NK-92 treated with Interleukin-12 subunit alpha and Interleukin-12 subunit beta, amount 100 ng/mL, for 24 hours (cell line): Measurements from ENCODE around the gene NT5C2.
"Not testable (repeated sequence)": the region's sequence is repeated elsewhere in the genome, so short reads cannot be mapped to it uniquely, and the experiment has no call there.

ENCODE experiments used
- DNase-seq: peaks from one replicate; lab custom pipeline; 2025; lab: John Stamatoyannopoulos, UW

The NT5C2 gene

DNA sequence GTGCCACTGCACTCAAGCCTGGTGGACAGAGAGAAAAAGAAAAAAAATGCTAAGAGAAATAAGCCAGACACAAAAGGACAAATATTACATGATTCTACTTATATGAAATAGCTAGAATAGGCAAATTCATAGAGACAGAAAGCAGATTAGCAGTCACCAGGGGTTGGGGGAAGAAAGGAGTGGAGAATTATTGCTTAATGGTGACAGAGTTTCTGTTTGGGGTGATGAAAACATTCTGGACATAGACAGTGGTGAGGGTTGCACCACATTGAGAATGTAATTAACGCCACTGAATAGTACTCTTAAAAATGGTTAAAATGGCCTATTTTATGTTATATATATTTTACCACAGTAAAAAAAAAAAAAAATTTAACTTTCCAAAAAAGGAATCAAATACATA lies 6.4 kb upstream of the NT5C2 start:
- DNase-seq: no peak

DNA sequence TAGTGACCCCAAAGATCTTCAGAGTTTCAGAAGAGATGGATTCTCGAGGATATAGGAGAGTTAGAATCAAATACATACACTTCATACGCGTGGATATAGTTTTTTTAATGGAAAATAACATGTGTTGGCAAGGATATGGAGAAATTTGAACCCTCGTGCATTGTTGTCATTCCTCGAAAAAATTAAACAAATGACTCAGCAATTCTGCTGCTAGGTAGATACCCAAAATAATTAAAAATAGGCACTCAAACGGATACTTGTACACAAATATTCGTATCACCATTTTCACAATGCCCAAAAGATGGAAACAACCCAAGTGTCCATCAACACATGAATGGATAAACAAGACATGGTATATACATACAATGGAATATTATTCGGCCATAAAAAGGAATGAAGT lies 5.6 kb upstream of the NT5C2 start:
- no peak for DNase-seq

DNA sequence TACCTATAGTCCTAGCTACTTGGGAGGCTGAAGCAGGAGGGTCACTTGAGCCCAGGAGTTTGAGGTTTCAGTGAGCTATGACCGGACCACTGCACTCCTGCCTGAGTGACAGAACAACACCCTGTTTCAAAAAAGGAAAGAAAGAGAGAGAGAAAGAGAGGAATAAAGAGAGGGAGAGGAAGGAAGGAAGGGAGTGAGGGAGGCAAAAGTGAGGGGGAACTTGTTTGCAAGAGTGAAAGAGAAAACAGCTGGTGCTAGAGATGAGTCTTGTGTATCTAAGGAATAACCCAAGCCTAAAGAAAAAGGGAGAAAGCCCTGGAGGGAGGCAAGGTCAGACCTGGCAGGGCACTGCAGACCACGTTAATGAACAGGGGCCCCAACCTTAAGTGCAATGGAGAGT lies 4.8 kb upstream of the NT5C2 start:
- DNase-seq: no peak

DNA sequence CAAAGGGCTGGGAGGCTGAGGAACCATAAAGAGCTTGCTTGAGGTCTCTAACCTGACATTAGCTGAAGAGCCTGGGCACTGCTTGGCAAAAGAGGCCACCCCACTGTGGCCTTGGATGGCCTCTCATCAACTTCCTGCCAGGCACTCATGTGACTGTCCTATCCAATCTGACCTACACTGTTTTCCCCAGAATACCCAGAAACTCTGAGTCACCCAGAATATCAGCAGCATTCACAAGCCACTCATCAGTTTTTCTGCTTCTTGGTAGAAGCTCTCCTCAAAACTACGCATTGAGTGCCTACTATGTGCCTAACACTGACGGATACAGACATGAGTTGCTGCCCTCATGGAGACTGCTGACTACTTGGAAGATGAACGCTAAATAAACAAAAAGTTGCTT lies 4.1 kb upstream of the NT5C2 start:
- peak; percentile 25 for DNase-seq

- DNase-seq: no peak
Observed at GRCh38 chr10:103196516-103196915, 3.4 kb upstream of the NT5C2 start.

DNA sequence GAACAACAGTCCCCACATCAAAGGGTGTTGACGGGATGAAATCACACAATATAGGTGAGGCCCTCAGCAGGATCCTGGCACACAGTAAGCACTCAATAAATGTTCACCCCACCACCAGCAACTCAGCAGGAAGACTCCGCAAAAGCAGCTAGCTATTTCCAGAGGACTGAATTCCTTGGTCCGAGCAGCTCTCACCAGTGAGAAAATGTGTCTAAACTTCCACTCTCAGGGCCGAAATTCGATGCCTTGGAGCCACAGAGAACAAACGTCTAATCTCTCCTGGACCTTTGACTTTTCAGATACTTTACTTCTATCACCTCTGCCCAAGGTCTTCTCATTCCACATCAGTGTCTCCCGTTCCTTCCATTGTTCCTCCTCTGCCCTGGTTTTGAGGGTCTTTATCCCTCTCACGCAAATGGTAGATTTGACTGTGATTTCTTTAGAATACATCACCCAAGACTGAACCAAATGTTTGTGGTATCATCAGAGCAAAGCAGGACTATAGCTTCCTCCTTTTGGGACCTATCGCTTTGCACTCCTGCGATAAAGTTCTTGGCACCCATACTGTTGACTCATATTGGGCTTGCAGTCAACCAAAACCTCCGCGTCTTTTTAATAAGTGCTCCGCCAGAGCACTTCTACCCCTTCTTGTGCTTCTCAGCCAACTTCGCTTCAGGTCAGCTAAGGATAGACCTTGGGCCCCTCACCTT lies 903 bp upstream of the NT5C2 start:
- DNase-seq: no peak

DNA sequence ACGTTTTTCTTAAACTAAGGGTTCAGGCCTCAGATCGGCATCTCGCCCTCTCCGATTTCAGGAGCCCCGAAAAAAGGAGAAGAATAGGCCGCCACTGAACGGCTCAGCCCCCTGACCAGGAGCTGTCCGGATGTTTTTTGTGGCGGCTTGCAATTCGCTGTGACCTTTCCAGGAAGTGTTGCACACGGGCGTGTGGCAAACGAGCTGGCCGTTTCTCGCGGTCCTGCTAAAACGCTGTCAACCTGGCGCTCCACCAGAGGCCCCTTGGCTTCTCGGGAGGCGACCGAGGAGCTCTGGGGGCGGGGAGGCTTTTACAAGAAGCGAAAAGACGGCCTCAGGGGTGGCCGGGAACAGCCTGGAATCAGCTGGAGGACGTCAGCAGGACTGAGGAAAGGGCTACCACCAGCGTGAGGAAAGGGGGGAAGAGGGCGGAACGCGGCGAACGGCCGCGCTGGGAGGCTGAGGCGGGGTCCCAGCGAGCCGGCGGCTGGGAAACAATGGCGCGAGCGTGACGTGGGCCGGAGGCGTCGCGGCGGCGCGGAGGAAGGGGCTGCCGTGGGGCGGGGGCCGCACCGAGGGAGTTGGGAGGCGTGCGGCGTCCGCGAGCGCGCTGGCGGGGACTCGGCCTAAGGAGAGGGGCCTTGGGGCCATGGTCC lies 493 bp downstream of the NT5C2 start:
- DNase-seq: peak; percentile 74

- no peak for DNase-seq
Observed at GRCh38 chr10:103192089-103192450, 1.0 kb downstream of the NT5C2 start.

- not testable (repeated sequence) for DNase-seq
Observed at GRCh38 chr10:103191198-103191597, 1.9 kb downstream of the NT5C2 start.

- no peak for DNase-seq
Observed at GRCh38 chr10:103188853-103189252, 4.2 kb downstream of the NT5C2 start.

DNA sequence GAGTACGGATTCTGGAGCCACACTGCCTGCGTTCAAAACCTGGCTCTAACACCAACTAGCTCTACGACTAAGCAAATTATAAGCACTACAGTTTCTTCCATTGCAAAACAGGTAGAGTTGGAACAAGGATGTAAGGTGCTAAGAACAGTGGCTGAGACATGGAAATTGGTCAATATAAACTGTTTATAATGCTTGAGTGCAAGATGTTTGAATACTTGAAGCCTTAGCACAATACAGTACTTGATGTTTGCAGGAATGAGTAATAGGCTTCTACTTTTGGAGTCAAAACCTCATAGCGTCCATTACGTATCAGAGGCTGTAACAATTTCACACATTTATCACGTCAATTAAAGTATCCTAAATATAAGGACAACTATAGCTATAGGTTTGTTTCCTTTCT lies 6.9 kb downstream of the NT5C2 start:
- no peak for DNase-seq

DNA sequence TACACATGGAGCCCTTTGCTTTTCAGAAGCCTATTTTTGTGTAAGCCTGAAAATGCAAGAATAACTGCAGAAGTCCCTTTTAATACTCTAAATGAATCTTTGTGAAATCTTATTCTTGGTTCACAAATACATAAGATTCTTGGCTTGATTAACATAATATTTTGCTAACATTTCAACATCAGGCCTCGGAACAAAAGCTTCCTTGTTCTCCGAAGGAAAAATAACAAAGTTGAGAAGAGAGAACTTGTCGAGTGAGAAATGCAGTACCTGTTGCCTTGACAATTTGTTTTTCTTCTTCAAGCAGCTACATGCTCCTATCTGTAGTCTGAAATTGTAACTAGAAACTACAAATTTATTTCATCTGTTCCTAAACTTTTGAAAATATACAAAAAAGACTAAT lies 8.5 kb downstream of the NT5C2 start:
- no peak for DNase-seq

- not testable (repeated sequence) for DNase-seq
Observed at GRCh38 chr10:103183991-103184451, 9.1 kb downstream of the NT5C2 start.

GRCh38 chr10:103181244-103181643 lies 11.8 kb downstream of the NT5C2 start:
- DNase-seq: no peak

DNA sequence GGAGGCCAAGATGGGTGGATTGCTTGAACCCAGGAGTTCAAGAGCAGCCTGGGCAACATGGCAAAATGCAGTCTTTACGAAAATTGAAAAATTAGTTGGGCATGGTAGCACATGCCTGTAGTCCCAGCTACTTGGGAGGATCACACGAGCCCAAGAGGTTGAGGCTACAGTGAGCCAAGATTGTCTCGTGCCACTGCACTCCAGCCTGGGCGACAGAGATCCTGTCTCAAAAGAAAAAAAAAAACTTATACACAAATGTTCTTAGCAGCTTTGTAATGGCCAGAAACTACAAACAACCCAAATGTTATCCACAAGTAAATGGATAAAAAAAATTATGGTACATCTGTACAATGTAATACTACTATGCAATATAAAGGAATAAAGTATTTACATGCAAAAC lies 12.6 kb downstream of the NT5C2 start:
- no peak for DNase-seq

- no peak for DNase-seq
Observed at GRCh38 chr10:103177123-103177522, 15.9 kb downstream of the NT5C2 start.

- DNase-seq: no peak
Observed at GRCh38 chr10:103175580-103176285, 17.3 kb downstream of the NT5C2 start.

GRCh38 chr10:103174324-103174723 lies 18.7 kb downstream of the NT5C2 start:
- DNase-seq: not testable (repeated sequence)

- DNase-seq: no peak
Observed at GRCh38 chr10:103171278-103171677, 21.8 kb downstream of the NT5C2 start.

- DNase-seq: no peak
Observed at GRCh38 chr10:103168438-103168837, 24.6 kb downstream of the NT5C2 start.

GRCh38 chr10:103167554-103167953 lies 25.5 kb downstream of the NT5C2 start:
- DNase-seq: not testable (repeated sequence)

DNA sequence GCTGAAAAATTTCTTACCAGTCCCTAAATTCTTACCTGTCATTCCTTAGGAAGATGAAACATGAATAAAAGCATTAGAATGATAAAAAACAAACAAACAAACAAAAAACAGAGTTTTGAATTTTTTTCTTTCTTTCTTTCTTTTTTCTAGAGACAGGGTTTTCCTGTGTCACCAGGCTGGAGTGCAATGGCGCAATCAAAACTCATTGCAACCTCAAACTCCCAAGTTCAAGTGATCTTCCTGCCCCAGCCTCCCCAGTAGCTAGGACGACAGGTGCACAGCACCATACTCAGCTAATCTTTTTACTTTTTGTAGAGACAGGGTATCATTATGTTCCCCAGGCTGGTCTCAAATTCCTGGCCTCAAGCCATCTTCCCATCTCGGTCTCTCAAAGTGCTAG lies 26.5 kb downstream of the NT5C2 start:
- no peak for DNase-seq

DNA sequence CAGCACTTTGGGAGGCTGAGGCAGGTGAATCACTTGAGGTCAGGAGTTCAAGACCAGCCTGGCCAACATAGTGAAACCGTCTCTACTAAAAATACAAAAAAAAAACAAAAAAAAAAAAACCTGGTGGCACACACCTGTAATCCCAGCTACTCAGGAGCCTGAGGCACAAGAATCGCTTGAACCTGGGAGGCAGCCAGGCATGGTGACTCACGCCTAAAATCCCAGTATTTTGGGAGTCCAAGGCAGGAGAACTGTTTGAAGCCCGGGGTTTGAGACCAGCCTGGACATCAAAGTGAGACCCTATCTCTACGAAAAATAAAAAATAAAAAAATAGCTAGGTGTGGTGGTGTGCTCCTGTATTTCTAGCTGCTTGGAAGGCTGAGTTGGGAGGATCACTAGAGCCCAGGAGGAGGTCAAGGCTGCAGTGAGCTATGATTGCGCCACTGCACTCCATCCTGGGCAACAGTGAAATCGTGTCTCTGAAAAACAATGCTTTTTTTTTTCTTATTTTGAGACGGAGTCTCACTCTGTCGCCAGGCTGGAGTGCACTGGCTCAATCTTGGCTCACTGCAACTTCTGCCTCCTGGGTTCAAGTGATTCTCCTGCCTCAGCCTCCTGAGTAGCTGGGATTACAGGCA lies 29.2 kb downstream of the NT5C2 start:
- DNase-seq: not testable (repeated sequence)
